PC-9 (cell line): ENCODE results near the gene USP49. TPM values are rescaled to one million over a fixed set of nuclear protein-coding genes. Genes with fewer than 3 reads are reported as not detected.

Source experiments
- BruUV-seq: library from RNA; stranded (reverse); fragments of 400-500 nt; replicated peaks from 2 replicates; lab custom pipeline; 2021; lab: Mats Ljungman, UMichigan
- CTCF ChIA-PET: fragments of 300-600 bp; sonication (Branson Sonifier 250); formaldehyde crosslinking; loops from one replicate; lab custom pipeline; 2022; ENCODE audit warnings: antibody characterized with exemption; lab: Charles Lee
- POLR2A ChIA-PET: fragments of 300-600 bp; sonication (Branson Sonifier 250); formaldehyde crosslinking; loops from one replicate; lab custom pipeline; 2022; ENCODE audit warnings: antibody characterized with exemption; ENCODE audit not compliant: unreplicated experiment; lab: Charles Lee
- DNase-seq, 2 experiments: peaks; one replicate each; pipeline versions ENCODE4 v3.0.0 to v3.0.0-alpha.2; 2015 to 2022; ENCODE audit warnings: mixed read lengths in 1 of 2
- H2AFZ ChIP-seq: fragments of 200-600 bp; sonication (generic); 2 replicates; pipeline ENCODE4 v1.8.1; 2017; ENCODE audit warnings: antibody characterized with exemption
- H3F3A ChIP-seq: fragments of 200-600 bp; sonication (generic); 2 replicates; pipeline ENCODE4 v1.8.1; 2017; ENCODE audit warnings: antibody characterized with exemption, mild to moderate bottlenecking, low read depth; ENCODE audit not compliant: insufficient read depth
- H3K27ac ChIP-seq: fragments of 200-600 bp; sonication (generic); 2 replicates; pipeline ENCODE4 v1.6.1; 2016; ENCODE audit warnings: mixed run types
- H3K27me3 ChIP-seq: fragments of 200-600 bp; sonication (generic); 2 replicates; pipeline ENCODE4 v1.6.1; 2016; ENCODE audit warnings: low read depth, mixed run types; ENCODE audit not compliant: insufficient read depth
- H3K36me3 ChIP-seq: fragments of 200-600 bp; sonication (generic); 2 replicates; pipeline ENCODE4 v1.6.1; 2016; ENCODE audit warnings: low read depth, mixed run types
- H3K4me1 ChIP-seq: fragments of 200-600 bp; sonication (generic); replicated peaks from 2 replicates; pipeline ENCODE4 v1.6.1; 2016; ENCODE audit warnings: mixed run types; ENCODE audit not compliant: insufficient read depth
- H3K4me2 ChIP-seq: fragments of 200-600 bp; sonication (generic); 2 replicates; pipeline ENCODE4 v1.6.1; 2017; ENCODE audit warnings: mixed run types
- H3K4me3 ChIP-seq: fragments of 200-600 bp; sonication (generic); 2 replicates; pipeline ENCODE4 v1.6.1; 2016; ENCODE audit warnings: mixed run types
- H3K79me2 ChIP-seq: fragments of 200-600 bp; sonication (generic); 2 replicates; pipeline ENCODE4 v1.6.1; 2017; ENCODE audit warnings: low read depth, mixed run types
- H3K9me2 ChIP-seq: fragments of 200-600 bp; sonication (generic); 2 replicates; pipeline ENCODE4 v1.8.1; 2017; ENCODE audit warnings: mild to moderate bottlenecking; ENCODE audit not compliant: insufficient read depth
- H3K9me3 ChIP-seq: fragments of 200-600 bp; sonication (generic); 2 replicates; pipeline ENCODE4 v1.8.1; 2016; ENCODE audit warnings: low read depth; ENCODE audit not compliant: insufficient read depth
- H4K20me1 ChIP-seq: fragments of 200-600 bp; sonication (generic); 2 replicates; pipeline ENCODE4 v1.8.1; 2017; ENCODE audit not compliant: insufficient read depth
- CTCF ChIP-seq: fragments of 200-600 bp; sonication (generic); conservative IDR thresholded peaks from 2 replicates; pipeline ENCODE4 v1.6.1; 2017; ENCODE audit warnings: mixed run types, antibody characterized with exemption, mild to moderate bottlenecking, moderate library complexity
- EZH2 ChIP-seq: fragments of 200-600 bp; sonication (generic); IDR thresholded peaks from 2 replicates; pipeline ENCODE4 v1.8.0; 2017; ENCODE audit warnings: antibody characterized with exemption, low read depth
- intact Hi-C: fragments of 100-400 bp; cut with micrococcal nuclease; formaldehyde crosslinking; loops from one replicate; pipeline ENCODE4 v1.10.0; 2022; ENCODE audit not compliant: unreplicated experiment
- total RNA-seq: library from RNA; stranded (reverse); gene quantifications from 2 replicates; pipeline ENCODE4 v1.2.3, GENCODE V29; 2021

The USP49 gene
- total RNA-seq, 1 experiment from 2014 or later, result 10.9 TPM

- Histone ChIP-seq H3K4me3 (no peak overlapping the region), H4K20me1 (no peaks in the 10 kb centered on the region; the same call in 1 of the 2 replicates), H3K9me2 (no peaks in the 10 kb centered on the region), H3K36me3 (no peaks in the 10 kb centered on the region), H3K4me2 (no peak overlapping the region), H3K27ac (no peak overlapping the region), H3K27me3 (no peaks in the 10 kb centered on the region), H2AFZ (no peak overlapping the region), H3F3A (no peaks in the 10 kb centered on the region), H3K79me2 (no peaks in the 10 kb centered on the region), H3K9me3 (no peaks in the 10 kb centered on the region), H3K4me1 (no peaks in the 10 kb centered on the region)
- ChIA-PET POLR2A (no interaction called here), CTCF (interaction anchor here (1.2 kb wide), 1 partner anchor 15 kb away, joined by 3 read pairs; no protein-coding TSS in a partner anchor)
- TF ChIP-seq EZH2 (no peak), CTCF (no peak)
- no peak for DNase-seq
- intact Hi-C loops, result no loop called here
- BruUV-seq, result no TSS peak
Observed at GRCh38 chr6:41832263-41832662, 62.9 kb downstream of the USP49 start.

- TF ChIP-seq EZH2 (no peak), CTCF (no peak)
- Histone ChIP-seq H3K27me3 (no peaks in the 10 kb centered on the region), H3K4me3 (no peak overlapping the region), H3K9me2 (no peaks in the 10 kb centered on the region), H3K4me1 (peaks cover 16% of the 10 kb centered on the region), H3F3A (peaks cover 13% of the 10 kb centered on the region; the same call in 1 of the 2 replicates), H3K36me3 (no peaks in the 10 kb centered on the region), H3K4me2 (no peak overlapping the region), H3K27ac (no peak overlapping the region), H3K9me3 (no peaks in the 10 kb centered on the region), H3K79me2 (no peaks in the 10 kb centered on the region), H2AFZ (no peak overlapping the region), H4K20me1 (no peaks in the 10 kb centered on the region)
- DNase-seq, result no peak
- intact Hi-C loops, result no loop called here
- POLR2A ChIA-PET, result no interaction called here
- BruUV-seq, result no TSS peak
- CTCF ChIA-PET, result no interaction called here
Observed at GRCh38 chr6:41826343-41827022, 68.7 kb downstream of the USP49 start.

DNA sequence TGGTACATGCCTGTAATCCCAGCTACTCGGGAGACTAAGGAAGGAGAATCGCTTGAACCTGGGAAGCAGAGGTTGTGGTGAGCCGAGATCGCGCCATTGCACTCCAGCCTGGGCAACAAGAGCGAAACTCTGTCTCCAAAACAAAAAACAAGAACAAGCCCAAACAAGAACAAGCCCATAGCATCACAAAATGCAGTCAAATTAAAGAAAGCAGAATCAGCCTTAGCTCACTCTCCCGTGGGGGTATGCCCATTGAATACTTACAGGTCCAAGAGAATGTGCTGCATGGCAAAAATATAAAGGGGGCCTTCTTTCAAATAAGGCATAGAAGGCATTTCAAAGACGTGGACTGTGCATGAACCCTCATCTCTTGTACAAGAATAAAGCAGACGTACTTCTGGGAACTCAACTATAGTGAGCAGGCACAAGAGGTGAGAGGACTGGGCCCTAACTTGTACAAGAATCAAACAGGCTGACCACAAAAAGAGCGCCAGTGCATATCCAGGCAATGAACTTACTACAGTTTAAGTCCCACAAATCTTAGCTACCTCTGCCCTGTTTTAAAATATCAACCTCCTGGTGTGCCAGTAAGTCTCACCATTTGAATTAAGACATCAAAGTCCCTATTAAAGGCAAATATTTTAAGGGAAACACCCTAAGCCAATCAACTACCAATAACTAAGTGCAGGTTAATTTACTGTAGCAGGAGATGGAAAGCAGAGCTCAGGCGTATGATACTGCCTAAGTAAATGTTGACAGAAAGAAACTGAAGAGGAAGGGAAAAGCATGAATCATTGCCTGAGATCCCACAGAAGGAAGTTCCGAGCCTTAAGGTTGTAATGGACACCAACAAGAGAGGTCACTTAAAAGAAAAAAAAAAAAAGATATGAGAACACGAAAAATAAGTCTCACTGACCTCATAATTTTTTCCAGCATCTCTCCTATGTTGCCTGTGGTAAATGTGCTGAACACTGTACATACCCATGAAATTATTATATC, 70.3 kb downstream of the USP49 start:
- CTCF ChIA-PET, result interaction anchor here (0.7 to 0.8 kb wide), 2 partner anchors 22 to 217 kb away, joined by 4 to 6 read pairs; no protein-coding TSS in a partner anchor
- intact Hi-C loops, result no loop called here

More for the DNA sequence above, 70.3 kb downstream of the USP49 start:
- Histone ChIP-seq H3F3A (peaks cover 13% of the 10 kb centered on the region; the same call in 1 of the 2 replicates), H3K79me2 (no peaks in the 10 kb centered on the region), H3K4me1 (peaks cover 16% of the 10 kb centered on the region), H3K9me2 (no peaks in the 10 kb centered on the region), H3K9me3 (no peaks in the 10 kb centered on the region), H2AFZ (no peak overlapping the region), H3K27ac (peak overlapping the region; percentile 68), H3K4me3 (no peak overlapping the region), H3K4me2 (peak overlapping the region; percentile 46), H3K36me3 (no peaks in the 10 kb centered on the region), H3K27me3 (no peaks in the 10 kb centered on the region), H4K20me1 (no peaks in the 10 kb centered on the region)
- TF ChIP-seq EZH2 (no peak), CTCF (no peak)
- peak; percentile 11 to 88 for DNase-seq
- POLR2A ChIA-PET, result interaction anchor here (0.6 kb wide), 3 partner anchors 9 to 783 kb away, joined by 3 to 5 read pairs (median 4); no protein-coding TSS in a partner anchor
- BruUV-seq, result no TSS peak
